ENCODE data around the gene PLEKHH3.

PLEKHH3 gene

GRCh38 chr17:42676424-42677011, at the start of gene PLEKHH3:
TSS of gene PLEKHH3 (minus strand) at chr17:42676994. CDS start at chr17:42676563, 431 bp downstream.
- peak; percentile 64 for DNase-seq

- no peak for DNase-seq
Observed at GRCh38 chr17:42725143-42725542, 48.3 kb upstream of the PLEKHH3 start.

- no peak for DNase-seq
Observed at GRCh38 chr17:42723636-42724035, 46.8 kb upstream of the PLEKHH3 start.

DNA sequence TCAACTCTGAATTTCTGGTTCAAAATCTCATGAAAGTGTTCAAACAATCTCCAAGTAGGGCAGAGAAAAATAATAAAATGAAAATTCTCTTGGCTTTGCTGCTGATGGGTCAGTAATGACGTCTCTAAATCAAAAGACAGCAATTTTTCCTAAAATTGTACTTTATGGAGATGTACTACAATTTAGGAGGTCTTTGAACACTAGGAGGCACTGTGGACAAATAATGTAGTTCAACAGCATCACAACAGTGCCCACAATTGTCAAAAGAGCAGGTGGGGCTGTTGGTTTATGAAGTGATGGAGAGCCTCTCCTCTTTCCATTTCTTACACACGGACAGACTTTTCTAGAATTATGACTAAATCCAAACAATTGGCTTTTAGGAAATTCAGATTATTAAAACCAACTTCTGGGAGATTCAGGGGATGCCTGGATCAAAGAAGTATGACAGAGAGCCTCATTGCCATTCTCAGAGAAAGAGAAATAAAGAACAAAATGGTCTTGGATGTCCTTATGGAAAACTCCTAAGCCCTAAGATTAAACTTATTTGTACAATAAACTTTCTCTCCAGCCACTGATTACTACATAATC, 44.3 kb upstream of the PLEKHH3 start:
- peak; percentile 86 for DNase-seq

DNA sequence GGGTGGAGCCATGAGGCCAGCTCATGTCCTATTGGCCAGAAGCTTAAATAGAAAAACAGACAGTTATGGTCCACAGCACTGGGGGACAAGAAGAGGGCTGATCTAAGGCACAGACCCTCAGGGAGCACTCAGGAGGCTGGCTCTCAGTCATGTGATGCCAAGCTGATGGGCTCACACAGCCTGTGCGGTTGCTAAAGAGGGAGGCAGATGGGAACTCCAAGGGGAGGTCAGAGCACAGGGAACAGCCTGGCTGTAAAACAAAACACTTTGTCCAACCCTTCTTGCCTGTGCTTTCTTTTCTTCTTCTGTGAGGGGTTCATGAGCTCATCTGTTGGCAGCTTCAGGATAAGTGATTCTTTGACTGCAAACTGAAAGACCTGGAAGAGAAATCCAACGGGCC, 32.8 kb upstream of the PLEKHH3 start:
- DNase-seq: no peak

GRCh38 chr17:42708588-42708987, 31.8 kb upstream of the PLEKHH3 start:
- DNase-seq: no peak

- no peak for DNase-seq
Observed at GRCh38 chr17:42706732-42707131, 29.9 kb upstream of the PLEKHH3 start.

- no peak for DNase-seq
Observed at GRCh38 chr17:42704837-42705494, 28.2 kb upstream of the PLEKHH3 start.

DNA sequence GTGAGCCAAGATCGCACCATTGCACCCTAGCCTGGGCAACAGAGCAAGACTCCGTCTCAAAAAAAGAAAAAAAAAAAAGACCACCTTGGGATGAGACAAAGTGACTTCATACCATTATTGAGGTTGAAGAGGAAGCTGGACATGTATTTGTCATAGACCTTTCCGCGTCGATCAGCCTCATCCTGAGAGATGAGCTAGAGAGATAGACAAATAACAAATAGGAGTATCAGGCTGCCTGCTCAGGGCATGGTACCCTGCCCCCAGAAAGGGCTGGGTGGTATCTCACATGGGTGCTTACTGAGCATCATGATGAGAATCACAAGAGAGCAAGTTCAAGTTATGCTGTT, 27.7 kb upstream of the PLEKHH3 start:
- no peak for DNase-seq

GRCh38 chr17:42702446-42702845, 25.7 kb upstream of the PLEKHH3 start:
- DNase-seq: no peak

DNA sequence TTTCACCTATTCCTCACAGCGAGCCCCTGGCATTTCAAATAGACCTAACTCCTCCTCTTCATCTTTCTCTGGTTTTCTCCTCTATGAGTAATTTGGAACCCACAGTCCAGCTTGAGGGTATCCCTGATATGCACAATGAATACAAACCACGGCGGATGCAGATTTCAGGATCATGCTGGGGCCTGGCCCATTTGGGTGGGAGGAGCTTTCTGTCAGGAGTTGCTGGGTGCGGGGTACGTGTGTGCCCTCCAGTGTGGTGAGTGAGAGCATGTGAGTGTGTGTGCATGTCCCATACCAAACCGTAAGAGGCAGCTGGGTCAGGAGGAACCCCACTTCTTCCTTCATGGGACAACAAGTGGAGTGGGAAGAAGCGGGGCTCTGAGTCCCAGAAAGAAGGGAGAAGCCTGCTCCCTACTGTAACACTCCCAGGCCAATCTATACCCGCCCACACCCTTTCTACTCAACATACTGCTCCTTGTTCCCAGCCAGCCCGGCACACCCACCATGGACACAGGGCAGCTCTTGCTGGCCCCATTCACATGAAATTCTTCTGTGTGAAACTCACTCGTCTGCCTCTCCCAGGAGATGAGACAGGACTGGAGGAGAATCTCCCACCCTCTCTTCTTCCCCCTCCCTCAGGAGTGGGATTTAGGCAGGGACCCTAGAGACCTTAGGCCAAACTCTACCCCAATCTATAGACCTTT, 23.9 kb upstream of the PLEKHH3 start:
- no peak for DNase-seq

DNA sequence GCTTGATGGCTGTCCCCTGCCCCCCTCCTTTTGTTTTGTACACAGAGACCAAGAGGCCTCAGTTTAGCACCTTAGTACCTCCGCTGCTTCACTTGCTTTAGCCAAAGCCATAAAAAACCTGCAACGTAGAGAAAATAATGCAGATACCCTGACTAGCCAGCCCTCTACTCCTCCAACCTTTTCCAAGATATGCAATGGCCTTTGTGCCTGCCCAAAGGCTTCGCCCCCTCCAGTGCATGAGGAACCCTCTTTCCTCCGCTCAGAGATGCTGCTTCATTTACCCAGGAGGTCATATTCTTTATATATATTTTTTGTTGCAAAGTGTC, 22.6 kb upstream of the PLEKHH3 start:
- no peak for DNase-seq

- peak; percentile 99 for DNase-seq
Observed at GRCh38 chr17:42698736-42699414, 22.1 kb upstream of the PLEKHH3 start.

DNA sequence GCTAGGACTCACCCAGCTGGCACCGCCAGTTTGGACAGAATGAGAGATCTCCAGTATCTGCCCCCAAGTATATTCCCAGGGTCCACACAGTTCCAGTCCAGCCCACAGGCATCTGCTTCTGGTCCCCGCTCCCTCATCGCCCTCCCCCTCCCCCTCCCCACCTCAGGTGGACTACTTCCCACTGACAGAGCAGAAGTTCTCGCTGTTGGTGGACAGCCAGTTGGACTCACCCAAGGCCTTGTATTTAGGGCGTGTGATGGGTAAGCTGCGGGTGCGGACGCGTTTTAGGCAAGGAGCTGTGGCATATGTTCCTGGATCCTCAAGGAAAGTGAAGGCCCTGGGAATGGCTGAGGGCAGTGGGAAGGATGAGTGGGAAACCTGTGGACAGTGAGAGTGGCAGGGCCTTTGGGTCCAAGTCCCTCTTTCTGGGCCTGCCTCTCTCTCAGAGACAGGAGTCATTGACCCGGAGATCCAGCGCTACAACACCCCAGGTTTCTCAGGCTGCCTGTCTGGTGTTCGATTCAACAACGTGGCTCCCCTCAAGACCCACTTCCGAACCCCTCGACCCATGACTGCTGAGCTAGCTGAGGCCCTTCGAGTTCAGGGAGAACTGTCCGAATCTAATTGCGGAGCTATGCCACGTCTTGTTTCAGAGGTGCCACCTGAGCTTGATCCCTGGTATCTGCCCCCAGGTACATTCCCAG, 20.5 kb upstream of the PLEKHH3 start:
- no peak for DNase-seq

GRCh38 chr17:42695500-42695899, 18.7 kb upstream of the PLEKHH3 start:
- no peak for DNase-seq

DNA sequence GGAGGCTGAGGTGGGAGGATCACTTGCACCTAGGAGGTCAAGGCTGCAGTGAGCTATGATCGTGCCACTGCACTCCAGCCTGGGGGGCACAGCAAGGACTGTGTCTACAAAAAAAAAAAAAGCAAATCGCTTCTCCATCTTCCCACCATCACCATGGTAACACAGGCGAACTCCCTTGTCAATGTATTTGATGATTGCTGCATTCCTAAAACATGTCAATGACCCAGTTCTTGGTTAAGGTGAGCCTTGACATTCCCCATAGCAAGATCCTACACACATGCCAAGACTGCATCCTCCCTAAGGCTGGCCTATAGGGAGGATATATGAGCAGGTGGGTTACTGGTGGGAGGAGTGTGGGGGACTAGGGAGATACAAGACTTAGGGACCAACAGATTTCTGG, 17.7 kb upstream of the PLEKHH3 start:
- DNase-seq: no peak

DNA sequence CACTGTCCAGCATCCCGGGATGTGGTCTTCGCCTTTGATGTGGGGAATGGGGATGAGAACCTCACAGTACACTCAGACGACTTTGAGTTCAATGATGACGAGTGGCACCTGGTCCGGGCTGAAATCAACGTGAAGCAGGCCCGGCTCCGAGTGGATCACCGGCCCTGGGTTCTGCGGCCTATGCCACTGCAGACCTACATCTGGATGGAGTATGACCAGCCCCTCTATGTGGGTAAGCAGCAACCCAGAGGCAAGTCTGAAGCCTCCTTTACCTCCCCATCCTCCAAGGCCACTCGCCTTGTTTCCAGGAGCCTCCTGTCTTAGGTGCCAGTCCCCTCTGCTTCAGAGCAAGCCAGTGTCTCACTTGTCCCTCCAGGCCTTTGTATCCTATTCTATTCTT, 15.7 kb upstream of the PLEKHH3 start:
- DNase-seq: no peak

GRCh38 chr17:42691021-42691545, 14.3 kb upstream of the PLEKHH3 start:
- DNase-seq: no peak

GRCh38 chr17:42690596-42690995, 13.8 kb upstream of the PLEKHH3 start:
- DNase-seq: no peak

DNA sequence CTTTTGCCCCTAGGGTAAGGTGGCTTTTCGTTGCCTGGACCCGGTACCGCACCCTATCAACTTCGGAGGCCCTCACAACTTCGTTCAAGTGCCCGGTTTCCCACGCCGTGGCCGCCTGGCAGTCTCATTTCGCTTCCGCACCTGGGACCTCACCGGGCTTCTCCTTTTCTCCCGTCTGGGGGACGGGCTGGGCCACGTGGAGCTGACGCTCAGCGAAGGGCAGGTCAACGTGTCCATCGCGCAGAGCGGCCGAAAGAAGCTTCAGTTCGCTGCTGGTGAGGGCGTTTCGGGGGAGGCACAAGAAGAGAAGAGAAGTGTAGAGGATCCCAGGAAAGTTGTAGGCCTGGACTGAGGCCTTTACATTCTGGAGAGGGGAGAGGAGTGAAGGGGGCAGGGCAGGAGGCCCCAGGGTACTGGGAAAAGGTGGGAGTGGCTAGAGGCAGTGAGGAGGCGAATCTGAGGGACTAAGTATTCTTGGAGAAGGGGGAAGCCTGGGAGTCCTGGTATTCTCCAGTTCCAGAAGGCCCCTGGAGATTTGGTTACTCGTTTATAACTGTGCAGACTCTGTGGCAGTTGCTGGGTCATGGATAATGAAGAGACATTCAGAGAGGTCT, 11.0 kb upstream of the PLEKHH3 start:
- DNase-seq: no peak

GRCh38 chr17:42686520-42687128, 9.8 kb upstream of the PLEKHH3 start:
- DNase-seq: peak; percentile 24

GRCh38 chr17:42685831-42686230, 9.0 kb upstream of the PLEKHH3 start:
- no peak for DNase-seq

All from NCI-H82 (cell line).